ENCODE results near the gene PNMA8B. TPM values are rescaled to one million over a fixed set of nuclear protein-coding genes. Genes with fewer than 3 reads are reported as not detected.

The PNMA8B gene
- polyA plus RNA-seq, 1 donor from 2014 or later = 10.1 TPM

- Histone ChIP-seq H3K9ac (ENCODE audit: low read length) (no peak overlapping the region), H3K4me2 (ENCODE audit: low read length) (no peak overlapping the region), H4K20me1 (ENCODE audit: insufficient read depth) (no peaks in the 10 kb centered on the region), H3K79me2 (replicated peaks; ENCODE audit: insufficient read depth, low read length) (no peaks in the 10 kb centered on the region), H3K27me3 (ENCODE audit: insufficient read depth, low read depth, low read length) (no peaks in the 10 kb centered on the region), H3F3A (ENCODE audit: insufficient read depth, low read length, poor library complexity, severe bottlenecking) (no peaks in the 10 kb centered on the region), H3K9me2 (ENCODE audit: insufficient read depth, low read length) (no peaks in the 10 kb centered on the region), H3K9me3 (ENCODE audit: low read length) (no peaks in the 10 kb centered on the region), H3K36me3 (ENCODE audit: insufficient read depth, low read length) (no peaks in the 10 kb centered on the region), H2AFZ (ENCODE audit: low read depth, low read length) (no peak overlapping the region), H3K27ac (ENCODE audit: low read length) (no peak overlapping the region), H3K4me3 (ENCODE audit: low read length) (no peak overlapping the region)
- no peak for TF ChIP-seq SMC3 (conservative IDR thresholded peaks at IDR 0.05; ENCODE audit: poor library complexity)
- no peak for TF ChIP-seq RAD21 (conservative IDR thresholded peaks at IDR 0.05)
- TF ChIP-seq POLR2AphosphoS5 (IDR thresholded peaks at IDR 0.05) = no peak
- TF ChIP-seq EZH2 (IDR thresholded peaks at IDR 0.05; ENCODE audit: borderline replicate concordance, insufficient read depth, low read length, poor library complexity, severe bottlenecking) = no peak
- TF ChIP-seq EP300 (conservative IDR thresholded peaks at IDR 0.05; ENCODE audit: poor library complexity, severe bottlenecking) = no peak
- TF ChIP-seq REST (IDR thresholded peaks at IDR 0.05; ENCODE audit: borderline replicate concordance) = no peak
- TF ChIP-seq TAF1 (IDR thresholded peaks at IDR 0.05; ENCODE audit: low read depth) = no peak
- no peak for TF ChIP-seq MXI1 (conservative IDR thresholded peaks at IDR 0.05; ENCODE audit: poor library complexity, severe bottlenecking)
- TF ChIP-seq CTCF (IDR thresholded peaks at IDR 0.05; ENCODE audit: poor library complexity, severe bottlenecking) = no peak
Observed at GRCh38 chr19:46451352-46451751, 44.3 kb downstream of the PNMA8B start.

- TF ChIP-seq TAF1 (IDR thresholded peaks at IDR 0.05; ENCODE audit: low read depth) (no peak), EZH2 (IDR thresholded peaks at IDR 0.05; ENCODE audit: borderline replicate concordance, insufficient read depth, low read length, poor library complexity, severe bottlenecking) (no peak), SMC3 (conservative IDR thresholded peaks at IDR 0.05; ENCODE audit: poor library complexity) (no peak), REST (IDR thresholded peaks at IDR 0.05; ENCODE audit: borderline replicate concordance) (no peak), POLR2AphosphoS5 (IDR thresholded peaks at IDR 0.05) (no peak), RAD21 (conservative IDR thresholded peaks at IDR 0.05) (no peak), EP300 (conservative IDR thresholded peaks at IDR 0.05; ENCODE audit: poor library complexity, severe bottlenecking) (no peak), CTCF (IDR thresholded peaks at IDR 0.05; ENCODE audit: poor library complexity, severe bottlenecking) (no peak)
- no peak overlapping the region for H3K27ac ChIP-seq (ENCODE audit: low read length)
- H3K9me3 ChIP-seq (ENCODE audit: low read length) = no peaks in the 10 kb centered on the region
- H3F3A ChIP-seq (ENCODE audit: insufficient read depth, low read length, poor library complexity, severe bottlenecking) = no peaks in the 10 kb centered on the region
- H3K4me3 ChIP-seq (ENCODE audit: low read length) = no peak overlapping the region
- no peaks in the 10 kb centered on the region for H3K27me3 ChIP-seq (ENCODE audit: insufficient read depth, low read depth, low read length)
- no peaks in the 10 kb centered on the region for H3K9me2 ChIP-seq (ENCODE audit: insufficient read depth, low read length)
- H3K4me2 ChIP-seq (ENCODE audit: low read length) = no peak overlapping the region
- H2AFZ ChIP-seq (ENCODE audit: low read depth, low read length) = no peak overlapping the region
- no peaks in the 10 kb centered on the region for H4K20me1 ChIP-seq (ENCODE audit: insufficient read depth)
- H3K36me3 ChIP-seq (ENCODE audit: insufficient read depth, low read length) = no peaks in the 10 kb centered on the region
- no peaks in the 10 kb centered on the region for H3K79me2 ChIP-seq (replicated peaks; ENCODE audit: insufficient read depth, low read length)
- H3K9ac ChIP-seq (ENCODE audit: low read length) = no peak overlapping the region
Observed at GRCh38 chr19:46450737-46451136, 44.9 kb downstream of the PNMA8B start.

Measured in neural cell (in vitro differentiated cells).